Tibial nerve (tissue), 4 donors: Measurements from ENCODE around the gene AURKAIP1.

ENCODE experiments used
- CTCF ChIP-seq, 5 experiments: fragments of 200-600 bp in 3 of 5; fragments of 450-650 bp in 2 of 5; sonication (generic) in 3 of 5; IDR thresholded peaks; one replicate each; pipeline ENCODE4 v1.5.1; 2016 to 2019; ENCODE audit warnings: antibody characterized with exemption in 5 of 5, mild to moderate bottlenecking in 3 of 5, moderate library complexity in 2 of 5
- EP300 ChIP-seq, 2 donors: sonication (generic); formaldehyde crosslinking; IDR thresholded peaks; one replicate each; pipeline ENCODE4 v1.6.1; 2017; ENCODE audit warnings: antibody characterized with exemption in 2 of 2, mild to moderate bottlenecking in 1 of 2
- POLR2A ChIP-seq, 2 donors: fragments of 450-650 bp; IDR thresholded peaks; one replicate each; pipeline ENCODE4 v1.6.1; 2017; ENCODE audit warnings: antibody characterized with exemption in 2 of 2, mild to moderate bottlenecking in 2 of 2, moderate library complexity in 2 of 2

- TF ChIP-seq CTCF (IDR thresholded peaks at IDR 0.05) (no peak), POLR2A (IDR thresholded peaks at IDR 0.05) (no peak), EP300 (IDR thresholded peaks at IDR 0.05) (peak in 1 of 2 donors; percentile 80)
Observed at GRCh38 chr1:1359664-1360468, 15.1 kb downstream of the AURKAIP1 start.
